ENCODE results near the gene PDGFC. TPM values are rescaled to one million over a fixed set of nuclear protein-coding genes. Genes with fewer than 3 reads are reported as not detected.

The PDGFC gene
- total RNA-seq, 4 donors from 2014 or later: 29.0 to 47.8 (median 38.1) TPM

DNA sequence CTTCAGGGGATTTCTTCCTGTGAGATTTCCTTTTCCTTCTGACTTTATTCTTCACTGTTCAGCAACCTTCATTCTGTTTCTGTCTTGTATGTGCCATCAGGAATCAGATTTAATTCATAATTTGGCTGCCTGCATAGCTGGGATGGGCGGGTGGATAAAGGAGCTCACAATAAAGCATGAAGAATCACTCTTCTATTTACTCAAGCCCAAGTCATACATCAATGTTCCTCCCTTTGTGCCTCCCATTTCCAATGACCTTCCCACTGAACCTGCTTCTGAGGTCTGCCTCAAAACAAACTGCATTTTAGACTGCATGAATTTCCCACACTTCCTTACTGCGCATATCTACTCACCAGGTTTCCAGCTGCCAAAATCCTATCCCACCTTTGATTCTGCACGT lies 14.0 kb downstream of the PDGFC start:
- TF ChIP-seq, protein P1, sequence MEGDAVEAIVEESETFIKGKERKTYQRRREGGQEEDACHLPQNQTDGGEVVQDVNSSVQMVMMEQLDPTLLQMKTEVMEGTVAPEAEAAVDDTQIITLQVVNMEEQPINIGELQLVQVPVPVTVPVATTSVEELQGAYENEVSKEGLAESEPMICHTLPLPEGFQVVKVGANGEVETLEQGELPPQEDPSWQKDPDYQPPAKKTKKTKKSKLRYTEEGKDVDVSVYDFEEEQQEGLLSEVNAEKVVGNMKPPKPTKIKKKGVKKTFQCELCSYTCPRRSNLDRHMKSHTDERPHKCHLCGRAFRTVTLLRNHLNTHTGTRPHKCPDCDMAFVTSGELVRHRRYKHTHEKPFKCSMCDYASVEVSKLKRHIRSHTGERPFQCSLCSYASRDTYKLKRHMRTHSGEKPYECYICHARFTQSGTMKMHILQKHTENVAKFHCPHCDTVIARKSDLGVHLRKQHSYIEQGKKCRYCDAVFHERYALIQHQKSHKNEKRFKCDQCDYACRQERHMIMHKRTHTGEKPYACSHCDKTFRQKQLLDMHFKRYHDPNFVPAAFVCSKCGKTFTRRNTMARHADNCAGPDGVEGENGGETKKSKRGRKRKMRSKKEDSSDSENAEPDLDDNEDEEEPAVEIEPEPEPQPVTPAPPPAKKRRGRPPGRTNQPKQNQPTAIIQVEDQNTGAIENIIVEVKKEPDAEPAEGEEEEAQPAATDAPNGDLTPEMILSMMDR (IDR thresholded peaks at IDR 0.05; ENCODE audit: low read depth): no peak

DNA sequence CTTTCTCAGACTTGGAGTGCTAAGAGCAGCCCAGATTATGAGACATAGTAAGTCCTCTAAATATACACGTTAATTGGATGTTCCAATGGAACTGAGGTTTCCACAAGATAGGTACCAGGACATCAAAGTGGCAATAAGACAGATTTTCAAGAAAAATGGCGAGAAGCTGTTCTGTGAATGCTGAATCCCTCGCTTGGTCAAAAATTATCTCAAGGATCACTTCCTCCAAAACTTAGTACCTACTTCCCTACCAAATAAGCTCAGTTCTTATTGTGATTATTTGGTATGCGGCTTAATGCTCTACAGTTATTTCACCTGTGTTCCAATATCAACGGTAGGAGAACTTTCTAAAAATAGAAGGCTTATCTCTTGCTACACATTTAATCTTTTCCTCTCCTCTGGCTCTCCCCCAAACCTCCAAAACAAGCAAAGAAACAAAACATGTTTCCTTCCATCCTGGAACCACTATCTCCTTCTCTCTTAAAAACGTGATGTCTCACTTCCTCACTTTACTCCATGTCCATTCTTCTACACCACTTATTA lies 14.7 kb downstream of the PDGFC start:
- TF ChIP-seq, protein P1 (IDR thresholded peaks at IDR 0.05; ENCODE audit: low read depth): no peak

- TF ChIP-seq, protein P1 (IDR thresholded peaks at IDR 0.05; ENCODE audit: low read depth): no peak
Measured at GRCh38 chr4:156956359-156956758, 15.2 kb downstream of the PDGFC start.

GRCh38 chr4:156954587-156954986 lies 17.0 kb downstream of the PDGFC start:
- TF ChIP-seq, protein P1 (IDR thresholded peaks at IDR 0.05; ENCODE audit: low read depth): no peak

DNA sequence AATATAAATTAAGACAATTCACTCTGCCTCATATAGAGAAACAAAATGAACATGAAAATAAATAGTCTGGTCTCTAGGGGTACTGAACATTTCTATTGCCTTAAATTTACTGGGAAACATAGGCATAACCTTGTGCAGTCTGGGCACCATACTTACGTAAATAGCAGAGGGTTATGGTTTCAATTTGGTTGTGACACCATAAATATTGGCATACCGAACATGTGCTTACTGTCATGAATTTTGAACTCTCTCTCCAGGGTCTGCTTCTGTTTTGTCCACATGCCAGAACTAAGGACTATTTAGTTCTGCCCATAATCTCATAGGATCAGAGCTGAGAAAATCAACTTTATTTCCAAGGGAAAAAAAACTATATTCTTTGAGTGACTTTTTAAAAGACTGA lies 17.6 kb downstream of the PDGFC start:
- TF ChIP-seq, protein P1 (IDR thresholded peaks at IDR 0.05; ENCODE audit: low read depth): no peak

DNA sequence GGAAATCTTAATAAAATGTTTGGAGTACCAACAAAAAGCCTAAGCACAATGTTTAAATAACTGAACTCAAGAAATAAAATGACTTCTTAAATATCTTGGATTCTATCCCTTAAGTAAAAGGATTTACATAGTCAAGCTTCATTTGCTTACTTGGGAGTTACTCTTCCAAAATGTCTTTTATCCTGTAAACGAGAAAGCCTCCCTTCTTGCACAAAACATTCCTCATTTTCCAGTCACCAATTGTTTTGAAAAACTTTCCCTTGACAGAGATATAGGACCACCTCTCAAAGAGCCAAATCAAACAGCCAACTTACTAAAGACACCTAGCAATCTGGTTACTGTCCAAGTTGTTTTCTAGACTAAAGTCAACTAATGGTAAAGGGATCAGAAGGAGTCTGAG lies 18.6 kb downstream of the PDGFC start:
- TF ChIP-seq, protein P1 (IDR thresholded peaks at IDR 0.05; ENCODE audit: low read depth): no peak

- TF ChIP-seq, protein P1 (IDR thresholded peaks at IDR 0.05; ENCODE audit: low read depth): no peak
Measured at GRCh38 chr4:156952078-156952759, 19.4 kb downstream of the PDGFC start.

All from subcutaneous adipose tissue (tissue), 4 donors.